Midbrain (tissue), 1 donor: ENCODE results near the gene ZBTB7A.
"Not testable (repeated sequence)": the region's sequence is repeated elsewhere in the genome, so short reads cannot be mapped to it uniquely, and the experiment has no call there.

Experiments used
- DNase-seq: peaks from one replicate; lab custom pipeline; 2025; lab: John Stamatoyannopoulos, UW

The ZBTB7A gene

GRCh38 chr19:4015705-4016402, 50.8 kb downstream of the ZBTB7A start:
- DNase-seq, result no peak

GRCh38 chr19:4014541-4015491, 51.9 kb downstream of the ZBTB7A start:
- DNase-seq, result no peak

GRCh38 chr19:4013886-4014540, 52.7 kb downstream of the ZBTB7A start:
- peak; percentile 35 for DNase-seq

- no peak for DNase-seq
These were observed 53.6 kb downstream of the ZBTB7A start for GRCh38 chr19:4012975-4013634.

- no peak for DNase-seq
These were observed 54.4 kb downstream of the ZBTB7A start for GRCh38 chr19:4012092-4012974.

GRCh38 chr19:4011430-4011829, 55.3 kb downstream of the ZBTB7A start:
- not testable (repeated sequence) for DNase-seq

GRCh38 chr19:4010808-4011110, 55.9 kb downstream of the ZBTB7A start:
- DNase-seq, result no peak

GRCh38 chr19:4009990-4010807, 56.5 kb downstream of the ZBTB7A start:
- DNase-seq, result no peak

- DNase-seq, result no peak
These were observed 58.7 kb downstream of the ZBTB7A start for GRCh38 chr19:4007836-4008539.

GRCh38 chr19:4007021-4007835, 59.5 kb downstream of the ZBTB7A start, which contains the start of gene PIAS4:
TSS of gene PIAS4 (plus strand) at chr19:4007736. CDS start at chr19:4007761, 25 bp downstream.
- peak; percentile 93 for DNase-seq

- not testable (repeated sequence) for DNase-seq
These were observed 61.3 kb downstream of the ZBTB7A start for GRCh38 chr19:4005436-4005835.

- not testable (repeated sequence) for DNase-seq
These were observed 65.9 kb downstream of the ZBTB7A start for GRCh38 chr19:4000798-4001197.

- not testable (repeated sequence) for DNase-seq
These were observed 67.9 kb downstream of the ZBTB7A start for GRCh38 chr19:3998667-3999412.

GRCh38 chr19:3995607-3996006, 71.1 kb downstream of the ZBTB7A start:
- DNase-seq, result no peak
